OCI-LY3 (cell line): ENCODE measurements around the gene ZBED3.
A peak's percentile ranks its signal among the peaks of the same experiment; 100 is the strongest.

Source experiments
- H2AFZ ChIP-seq: fragments of 200-600, 300-600 bp; shearing (Covaris generic); 2 replicates; pipeline ENCODE4 v1.6.0; 2014; ENCODE audit warnings: antibody characterized with exemption, low read depth, low read length
- H3K27ac ChIP-seq: fragments of 200-600, 300-600 bp; sonication (generic); 2 replicates; pipeline ENCODE4 v1.5.1; 2014; ENCODE audit warnings: mild to moderate bottlenecking, low read length, moderate library complexity, mixed read lengths
- H3K27me3 ChIP-seq: fragments of 200-600, 300-600 bp; sonication (generic); 2 replicates; pipeline ENCODE4 v1.6.1; 2014; ENCODE audit warnings: low read depth, low read length, mixed read lengths
- H3K36me3 ChIP-seq: fragments of 200-600, 300-600 bp; sonication (generic); replicated peaks from 2 replicates; pipeline ENCODE3; 2014; ENCODE audit warnings: low read depth, low read length, mixed read lengths
- H3K4me1 ChIP-seq: fragments of 300-600, 200-600 bp; sonication (generic); 2 replicates; pipeline ENCODE4 v1.6.1; 2014; ENCODE audit warnings: low read length, mixed read lengths
- H3K4me2 ChIP-seq: fragments of 200-600, 300-600 bp; sonication (generic); 2 replicates; pipeline ENCODE4 v1.6.1; 2014; ENCODE audit warnings: low read length, mixed read lengths
- H3K4me3 ChIP-seq: fragments of 300-600, 200-600 bp; sonication (generic); 2 replicates; pipeline ENCODE4 v1.5.1; 2014; ENCODE audit warnings: antibody characterized with exemption, mild to moderate bottlenecking, low read length, moderate library complexity
- H3K79me2 ChIP-seq: fragments of 300-600, 200-600 bp; shearing (Covaris generic); 2 replicates; pipeline ENCODE4 v1.6.1; 2014; ENCODE audit warnings: mild to moderate bottlenecking, low read length, mixed read lengths
- H3K9ac ChIP-seq: fragments of 300-600, 200-600 bp; shearing (Covaris generic); 2 replicates; pipeline ENCODE4 v1.6.0; 2014; ENCODE audit warnings: mild to moderate bottlenecking, low read length, moderate library complexity
- H3K9me3 ChIP-seq: fragments of 200-600, 300-600 bp; shearing (Covaris generic); 2 replicates; pipeline ENCODE4 v1.6.1; 2014; ENCODE audit warnings: low read length, mixed read lengths; ENCODE audit not compliant: insufficient read depth
- H4K20me1 ChIP-seq: fragments of 200-600, 300-600 bp; sonication (generic); 2 replicates; pipeline ENCODE4 v1.6.1; 2016; ENCODE audit warnings: low read length, mixed read lengths; ENCODE audit not compliant: insufficient read depth
- EZH2phosphoT487 ChIP-seq: fragments of 200-600 bp; shearing (Covaris generic); IDR thresholded peaks from 2 replicates; pipeline ENCODE4 v1.6.1; 2018; ENCODE audit warnings: antibody characterized with exemption, mixed run types, low read depth
- TF ChIP-seq, protein P1 (sequence below): fragments of 200-600, 300-600 bp; sonication (generic); IDR thresholded peaks from 2 replicates; pipeline ENCODE4 v1.5.1; 2014; ENCODE audit warnings: antibody characterized with exemption, low read length, low read depth

Gene ZBED3

DNA sequence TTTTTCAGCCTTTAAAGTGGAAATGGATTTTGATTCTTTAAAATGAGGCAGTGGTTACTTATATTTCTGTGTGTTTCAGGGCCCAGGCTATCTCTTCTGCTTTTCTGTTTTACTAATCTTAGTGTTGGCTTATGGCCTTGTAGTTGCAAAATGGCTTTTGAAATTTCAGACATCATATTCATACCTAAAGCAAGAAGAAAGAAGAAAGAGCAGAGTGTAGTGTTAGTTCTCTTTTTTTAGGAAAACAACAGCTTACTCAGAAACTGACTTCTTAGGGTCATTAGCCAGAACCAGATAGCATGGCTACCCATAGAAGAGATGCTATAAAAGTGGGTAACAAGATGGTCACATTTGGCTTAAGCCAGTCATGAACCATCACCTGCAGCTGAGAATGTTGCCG lies 20.9 kb downstream of the ZBED3 start:
- peak overlapping the region; percentile 94 for H3K27ac ChIP-seq
- H3K9ac ChIP-seq, result peak overlapping the region; percentile 55
- H4K20me1 ChIP-seq, result no peaks in the 10 kb centered on the region
- H3K4me3 ChIP-seq, result peak overlapping the region; percentile 38; the same call in 1 of the 2 replicates
- TF ChIP-seq, protein P1, sequence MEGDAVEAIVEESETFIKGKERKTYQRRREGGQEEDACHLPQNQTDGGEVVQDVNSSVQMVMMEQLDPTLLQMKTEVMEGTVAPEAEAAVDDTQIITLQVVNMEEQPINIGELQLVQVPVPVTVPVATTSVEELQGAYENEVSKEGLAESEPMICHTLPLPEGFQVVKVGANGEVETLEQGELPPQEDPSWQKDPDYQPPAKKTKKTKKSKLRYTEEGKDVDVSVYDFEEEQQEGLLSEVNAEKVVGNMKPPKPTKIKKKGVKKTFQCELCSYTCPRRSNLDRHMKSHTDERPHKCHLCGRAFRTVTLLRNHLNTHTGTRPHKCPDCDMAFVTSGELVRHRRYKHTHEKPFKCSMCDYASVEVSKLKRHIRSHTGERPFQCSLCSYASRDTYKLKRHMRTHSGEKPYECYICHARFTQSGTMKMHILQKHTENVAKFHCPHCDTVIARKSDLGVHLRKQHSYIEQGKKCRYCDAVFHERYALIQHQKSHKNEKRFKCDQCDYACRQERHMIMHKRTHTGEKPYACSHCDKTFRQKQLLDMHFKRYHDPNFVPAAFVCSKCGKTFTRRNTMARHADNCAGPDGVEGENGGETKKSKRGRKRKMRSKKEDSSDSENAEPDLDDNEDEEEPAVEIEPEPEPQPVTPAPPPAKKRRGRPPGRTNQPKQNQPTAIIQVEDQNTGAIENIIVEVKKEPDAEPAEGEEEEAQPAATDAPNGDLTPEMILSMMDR, result no peak
- no peak for TF ChIP-seq EZH2phosphoT487
- no peaks in the 10 kb centered on the region for H3K9me3 ChIP-seq
- H3K27me3 ChIP-seq, result no peaks in the 10 kb centered on the region
- peaks cover 47% of the 10 kb centered on the region for H3K36me3 ChIP-seq
- H3K4me1 ChIP-seq, result peaks cover 44% of the 10 kb centered on the region
- peak overlapping the region; percentile 67 for H3K4me2 ChIP-seq
- H2AFZ ChIP-seq, result no peak overlapping the region
- H3K79me2 ChIP-seq, result no peaks in the 10 kb centered on the region

- peak overlapping the region; percentile 67 for H3K4me2 ChIP-seq
- H2AFZ ChIP-seq, result no peak overlapping the region
- H3K27me3 ChIP-seq, result no peaks in the 10 kb centered on the region
- H3K4me3 ChIP-seq, result peak overlapping the region; percentile 30
- TF ChIP-seq, protein P1, result no peak
- TF ChIP-seq EZH2phosphoT487, result no peak
- no peaks in the 10 kb centered on the region for H3K9me3 ChIP-seq
- H3K79me2 ChIP-seq, result no peaks in the 10 kb centered on the region
- peak overlapping the region; percentile 55; the same call in 1 of the 2 replicates for H3K9ac ChIP-seq
- H3K36me3 ChIP-seq, result peaks cover 55% of the 10 kb centered on the region
- peak overlapping the region; percentile 94 for H3K27ac ChIP-seq
- H4K20me1 ChIP-seq, result no peaks in the 10 kb centered on the region
- peaks cover 44% of the 10 kb centered on the region for H3K4me1 ChIP-seq
Measured at GRCh38 chr5:77065256-77065655, 21.8 kb downstream of the ZBED3 start.

DNA sequence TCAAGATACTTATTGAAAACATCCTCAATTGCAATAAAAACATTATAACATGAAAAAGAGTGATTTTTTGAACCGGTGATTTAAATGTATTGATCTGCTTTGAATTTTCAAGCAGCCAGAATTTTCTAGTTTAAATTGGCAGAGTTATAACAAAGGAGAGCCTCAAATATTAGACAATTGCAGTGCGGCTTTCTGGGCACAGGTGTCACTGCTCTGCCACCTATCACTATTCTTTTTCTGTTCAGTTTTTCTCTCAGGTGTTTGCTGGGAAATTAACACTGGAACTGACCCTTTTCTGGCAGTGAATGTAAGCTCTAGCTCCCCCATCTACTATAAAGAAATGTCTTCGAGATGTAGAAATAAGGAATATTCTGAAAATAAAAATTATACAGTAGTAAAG lies 23.0 kb downstream of the ZBED3 start:
- peaks cover 44% of the 10 kb centered on the region for H3K4me1 ChIP-seq
- H4K20me1 ChIP-seq, result no peaks in the 10 kb centered on the region
- H3K36me3 ChIP-seq, result peaks cover 51% of the 10 kb centered on the region
- H3K9me3 ChIP-seq, result no peaks in the 10 kb centered on the region
- no peak overlapping the region; the same call in 1 of the 2 replicates for H3K27ac ChIP-seq
- no peaks in the 10 kb centered on the region for H3K27me3 ChIP-seq
- no peak overlapping the region for H2AFZ ChIP-seq
- H3K4me2 ChIP-seq, result 0 out of 2 replicates have a peak overlapping the region, but pooled peaks have one; percentile 63
- TF ChIP-seq EZH2phosphoT487, result no peak
- TF ChIP-seq, protein P1, result peak; percentile 29
- no peak overlapping the region for H3K4me3 ChIP-seq
- no peaks in the 10 kb centered on the region for H3K79me2 ChIP-seq
- no peak overlapping the region for H3K9ac ChIP-seq

GRCh38 chr5:77046416-77047073 lies 40.5 kb downstream of the ZBED3 start:
- no peak for TF ChIP-seq EZH2phosphoT487
- TF ChIP-seq, protein P1, result no peak
- Histone ChIP-seq H3K4me2 (no peak overlapping the region), H3K9ac (no peak overlapping the region), H3K4me3 (no peak overlapping the region), H3K27ac (no peak overlapping the region), H3K79me2 (no peaks in the 10 kb centered on the region), H3K4me1 (peaks cover 5% of the 10 kb centered on the region; the same call in 1 of the 2 replicates), H3K9me3 (no peaks in the 10 kb centered on the region), H2AFZ (no peak overlapping the region), H3K27me3 (no peaks in the 10 kb centered on the region), H4K20me1 (no peaks in the 10 kb centered on the region), H3K36me3 (peaks cover 23% of the 10 kb centered on the region)
